Activated CD4-positive, alpha-beta T cell treated with anti-CD3 and anti-CD28 coated beads for 36 hours (primary cell): Measurements from ENCODE around the gene DOCK9. TPM values are rescaled to one million over a fixed set of nuclear protein-coding genes. Genes with fewer than 3 reads are reported as not detected.

Experiments
- ATAC-seq: fragments of 200-7000 bp; cut with Tn5 transposase; one replicate; pipeline ENCODE4 v1.10.0; 2021; ENCODE audit warnings: mild to moderate bottlenecking, moderate library complexity
- CTCF ChIA-PET: fragments of 350-600 bp; sonication (Branson Sonifier 250); formaldehyde crosslinking; loops from one replicate; lab custom pipeline; 2021; ENCODE audit warnings: antibody characterized with exemption; lab: Charles Lee
- POLR2A ChIA-PET: fragments of 350-600 bp; sonication (Branson Sonifier 250); formaldehyde crosslinking; loops from one replicate; lab custom pipeline; 2021; ENCODE audit warnings: antibody characterized with exemption, inconsistent platforms; lab: Charles Lee
- DNase-seq: peaks from one replicate; pipeline ENCODE4 v3.0.0-alpha.2; 2020
- H3K27ac Mint-ChIP-seq: one replicate; pipeline ENCODE4 v1.8.0; 2021; ENCODE audit warnings: mixed read lengths
- H3K27me3 Mint-ChIP-seq: one replicate; pipeline ENCODE4 v1.8.0; 2021; ENCODE audit warnings: mixed read lengths
- H3K36me3 Mint-ChIP-seq: one replicate; pipeline ENCODE4 v1.8.0; 2021; ENCODE audit warnings: low read depth, mixed read lengths
- H3K4me1 Mint-ChIP-seq: one replicate; pipeline ENCODE4 v1.8.0; 2021; ENCODE audit warnings: mixed read lengths
- H3K4me3 Mint-ChIP-seq: one replicate; pipeline ENCODE4 v1.8.0; 2021; ENCODE audit warnings: mild to moderate bottlenecking, moderate library complexity, mixed read lengths
- H3K9me3 Mint-ChIP-seq: one replicate; pipeline ENCODE4 v1.8.0; 2021; ENCODE audit warnings: low read depth, mixed read lengths
- intact Hi-C, 2 experiments: fragments of 100-400 bp; cut with DNase I in 1 of 2; cut with micrococcal nuclease in 1 of 2; formaldehyde crosslinking; loops; one replicate each; pipeline versions ENCODE4 v1.14.2 to v1.15.1; 2022 to 2024; cut with DNase I, micrococcal nuclease
- total RNA-seq, 2 experiments: library from RNA; stranded (reverse); gene quantifications; one replicate each; pipeline ENCODE4 v1.2.3, GENCODE V29; 2021

The DOCK9 gene
- total RNA-seq, 2 experiments from 2014 or later = 36.0 to 42.6 TPM

DNA sequence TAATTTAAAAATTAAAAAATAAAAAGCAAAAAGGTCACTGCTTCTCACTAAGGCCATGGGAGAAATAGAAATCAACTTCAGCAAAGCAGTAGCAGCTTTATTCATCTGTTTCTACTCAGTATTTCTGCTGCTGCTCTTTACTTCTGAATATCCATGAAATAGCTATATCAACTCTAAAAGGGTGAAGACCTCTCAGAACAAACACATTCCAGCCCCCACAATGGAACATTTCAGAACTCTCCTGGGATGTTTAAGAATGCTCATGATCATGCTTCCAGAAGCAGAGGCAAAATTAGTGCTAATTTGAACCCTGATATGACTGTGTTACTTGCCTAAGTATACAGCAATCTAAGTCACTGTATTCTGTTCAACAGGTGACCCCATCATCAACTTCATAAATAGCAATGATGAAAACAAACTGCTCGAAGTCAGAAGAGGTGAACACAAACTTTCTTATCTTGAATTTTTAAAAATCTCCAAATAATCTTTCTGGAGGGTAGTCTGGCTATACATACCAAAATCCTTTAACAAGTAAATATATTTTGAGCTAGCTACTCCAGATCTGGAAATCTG, 29.6 kb upstream of the DOCK9 start:
- ChIA-PET CTCF (interaction anchor here (1.1 kb wide), 1 partner anchor 14 kb away, joined by 3 read pairs; no protein-coding TSS in a partner anchor), POLR2A (no interaction called here)
- no peaks in the 10 kb centered on the region for H3K9me3 Mint-ChIP-seq
- H3K4me3 Mint-ChIP-seq = no peak overlapping the region
- peaks cover 42% of the 10 kb centered on the region for H3K4me1 Mint-ChIP-seq
- intact Hi-C loops = no loop called here
- no peaks in the 10 kb centered on the region for H3K27me3 Mint-ChIP-seq
- ATAC-seq (no peak), DNase-seq (no peak)
- no peaks in the 10 kb centered on the region for H3K36me3 Mint-ChIP-seq
- H3K27ac Mint-ChIP-seq = no peak overlapping the region

DNA sequence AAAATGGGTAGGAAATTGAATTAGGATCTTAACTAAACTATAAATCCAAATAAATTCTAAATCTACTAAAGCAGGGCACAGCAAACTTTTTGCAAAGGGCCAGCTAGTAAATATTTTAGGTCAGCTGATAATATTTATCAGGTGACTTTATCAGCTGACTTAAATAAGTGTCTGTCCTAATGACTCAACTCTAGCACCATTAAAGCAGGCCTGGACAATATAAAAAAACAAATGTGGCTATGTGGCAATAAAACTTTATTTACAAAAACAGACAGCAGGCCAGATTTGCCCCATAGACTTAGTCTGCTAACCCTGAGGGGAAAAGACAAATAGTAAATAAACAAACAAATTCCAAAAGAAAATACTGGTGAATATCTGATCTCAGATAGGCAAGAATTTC, 27.7 kb upstream of the DOCK9 start:
- Mint-ChIP-seq H3K4me3 (no peak overlapping the region), H3K4me1 (peaks cover 60% of the 10 kb centered on the region), H3K36me3 (no peaks in the 10 kb centered on the region), H3K27ac (no peak overlapping the region), H3K9me3 (no peaks in the 10 kb centered on the region), H3K27me3 (no peaks in the 10 kb centered on the region)
- intact Hi-C loops = no loop called here
- CTCF ChIA-PET = interaction anchor here (1.1 to 1.5 kb wide), 2 partner anchors 10 to 12 kb away, joined by 3 to 4 read pairs; no protein-coding TSS in a partner anchor
- POLR2A ChIA-PET = interaction anchor here (0.6 kb wide), 1 partner anchor 140 kb away, joined by 3 read pairs; no protein-coding TSS in a partner anchor
- no peak for ATAC-seq
- DNase-seq = no peak

DNA sequence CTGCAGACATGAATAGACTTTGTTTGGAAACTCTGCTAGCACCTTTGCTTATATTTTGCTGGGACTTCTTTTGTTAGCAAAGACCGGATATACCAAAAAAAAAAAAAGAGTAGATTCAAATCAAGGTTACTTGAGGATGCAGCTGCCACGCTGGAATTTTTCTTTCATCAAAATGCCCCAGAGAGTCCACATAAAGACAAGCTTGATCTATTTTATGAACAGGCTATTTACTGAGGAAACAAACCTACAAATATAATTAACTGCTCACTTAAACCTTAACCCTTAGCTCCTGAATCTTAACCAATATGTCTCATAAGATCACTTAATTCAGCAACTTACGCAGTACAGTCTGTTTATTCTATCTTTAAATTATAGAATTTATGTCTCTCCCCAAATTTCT, 27.1 kb upstream of the DOCK9 start:
- ATAC-seq = no peak
- peaks cover 63% of the 10 kb centered on the region for H3K4me1 Mint-ChIP-seq
- H3K36me3 Mint-ChIP-seq = no peaks in the 10 kb centered on the region
- H3K4me3 Mint-ChIP-seq = no peak overlapping the region
- no peaks in the 10 kb centered on the region for H3K27me3 Mint-ChIP-seq
- no peak overlapping the region for H3K27ac Mint-ChIP-seq
- CTCF ChIA-PET = interaction anchor here (1.1 to 1.5 kb wide), 2 partner anchors 10 to 13 kb away, joined by 3 to 4 read pairs; no protein-coding TSS in a partner anchor
- DNase-seq = no peak
- no peaks in the 10 kb centered on the region for H3K9me3 Mint-ChIP-seq
- intact Hi-C loops = no loop called here
- POLR2A ChIA-PET = interaction anchor here (0.6 kb wide), 1 partner anchor 140 kb away, joined by 3 read pairs; no protein-coding TSS in a partner anchor

DNA sequence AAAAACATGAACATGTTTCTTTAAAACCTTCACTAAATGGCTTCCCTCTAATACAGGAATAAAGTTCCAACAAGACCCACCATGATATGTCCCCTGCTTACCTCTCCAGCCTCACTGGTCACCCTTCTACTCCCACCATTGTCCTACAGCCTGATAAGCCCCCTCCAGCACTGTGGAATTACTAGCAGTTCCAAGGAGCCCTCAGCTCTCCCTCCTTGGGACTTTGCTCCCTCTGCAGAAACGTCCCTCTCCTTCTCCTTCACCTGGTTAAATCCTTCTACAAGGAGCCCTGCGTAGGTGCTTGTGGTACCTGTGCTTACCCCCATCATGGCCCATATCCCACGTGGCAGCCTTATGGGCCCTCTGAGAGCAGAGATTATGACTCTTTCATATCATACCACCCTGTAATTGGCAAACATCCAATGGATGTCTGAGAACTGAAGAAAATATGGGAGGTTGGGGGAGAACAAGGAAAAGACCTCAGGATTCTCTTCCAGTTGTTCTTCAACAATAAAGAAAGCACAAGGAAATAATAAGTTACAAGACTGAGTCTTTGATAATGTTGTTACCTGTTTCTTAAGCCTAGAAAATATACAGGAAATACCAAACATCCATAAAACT, 26.1 kb upstream of the DOCK9 start:
- no peaks in the 10 kb centered on the region for H3K36me3 Mint-ChIP-seq
- H3K27ac Mint-ChIP-seq = no peak overlapping the region
- POLR2A ChIA-PET = no interaction called here
- no peaks in the 10 kb centered on the region for H3K9me3 Mint-ChIP-seq
- H3K27me3 Mint-ChIP-seq = no peaks in the 10 kb centered on the region
- DNase-seq (no peak), ATAC-seq (no peak)
- H3K4me3 Mint-ChIP-seq = no peak overlapping the region
- CTCF ChIA-PET = no interaction called here
- intact Hi-C loops = no loop called here
- H3K4me1 Mint-ChIP-seq = peaks cover 65% of the 10 kb centered on the region

DNA sequence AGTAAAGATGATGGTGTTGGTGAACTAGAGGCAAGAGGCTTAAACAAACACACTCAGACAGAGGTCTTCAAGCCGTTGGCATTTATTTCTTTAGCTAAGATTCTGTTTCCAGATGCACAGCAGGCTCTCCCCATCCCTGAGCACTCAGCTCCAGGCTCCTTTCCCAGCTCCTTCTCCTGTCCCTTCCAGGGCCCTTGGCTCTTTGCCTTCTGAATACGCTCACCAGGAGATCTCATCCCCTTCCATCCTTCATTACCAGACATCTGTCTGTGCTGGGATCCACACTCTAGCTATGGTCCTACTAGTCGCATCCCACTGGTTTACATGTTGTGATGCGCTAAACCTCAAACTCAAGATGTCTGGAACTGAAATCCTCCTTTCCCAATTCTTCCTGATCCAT, 25.3 kb upstream of the DOCK9 start:
- Mint-ChIP-seq H3K4me3 (no peak overlapping the region), H3K27ac (no peak overlapping the region), H3K4me1 (peaks cover 73% of the 10 kb centered on the region), H3K27me3 (no peaks in the 10 kb centered on the region), H3K9me3 (no peaks in the 10 kb centered on the region), H3K36me3 (no peaks in the 10 kb centered on the region)
- intact Hi-C loops = no loop called here
- ChIA-PET CTCF (no interaction called here), POLR2A (no interaction called here)
- no peak for DNase-seq
- no peak for ATAC-seq

DNA sequence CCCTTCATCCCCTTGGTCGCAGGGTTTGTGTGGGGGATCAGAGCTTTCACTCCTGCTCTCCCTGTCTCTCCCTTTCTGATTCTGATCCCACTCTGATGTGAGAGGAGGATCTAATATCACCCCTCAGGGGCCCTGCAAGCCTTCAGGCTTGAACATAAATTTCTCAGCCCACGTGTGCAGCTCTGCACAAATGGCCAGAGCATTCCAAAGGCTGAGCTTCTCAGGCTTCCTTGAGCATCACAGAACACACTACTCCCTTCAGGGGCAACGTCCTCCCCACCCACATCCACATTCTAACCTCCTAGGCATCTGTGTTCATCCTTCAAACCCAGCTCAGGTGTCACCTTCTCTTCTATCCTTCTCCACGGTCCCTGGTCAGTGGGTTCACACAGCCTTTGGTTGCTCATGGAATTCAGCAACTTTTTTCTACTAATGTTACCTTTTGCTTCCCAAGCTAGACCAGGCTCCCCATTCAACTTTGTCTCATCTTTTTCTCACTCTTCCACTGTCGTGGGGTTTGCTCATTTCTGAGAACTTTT, 24.4 kb upstream of the DOCK9 start:
- H3K4me3 Mint-ChIP-seq = no peak overlapping the region
- intact Hi-C loops = no loop called here
- ATAC-seq (no peak), DNase-seq (no peak)
- H3K4me1 Mint-ChIP-seq = peaks cover 82% of the 10 kb centered on the region
- no peaks in the 10 kb centered on the region for H3K27me3 Mint-ChIP-seq
- CTCF ChIA-PET = interaction anchor here (0.5 to 1.7 kb wide), 3 partner anchors 9 to 235 kb away, joined by 4 to 5 read pairs (median 4); no protein-coding TSS in a partner anchor
- H3K9me3 Mint-ChIP-seq = no peaks in the 10 kb centered on the region
- POLR2A ChIA-PET = interaction anchor here (0.7 kb wide), 2 partner anchors 66 to 199 kb away, joined by 4 to 5 read pairs; no protein-coding TSS in a partner anchor
- H3K36me3 Mint-ChIP-seq = no peaks in the 10 kb centered on the region
- H3K27ac Mint-ChIP-seq = no peak overlapping the region

DNA sequence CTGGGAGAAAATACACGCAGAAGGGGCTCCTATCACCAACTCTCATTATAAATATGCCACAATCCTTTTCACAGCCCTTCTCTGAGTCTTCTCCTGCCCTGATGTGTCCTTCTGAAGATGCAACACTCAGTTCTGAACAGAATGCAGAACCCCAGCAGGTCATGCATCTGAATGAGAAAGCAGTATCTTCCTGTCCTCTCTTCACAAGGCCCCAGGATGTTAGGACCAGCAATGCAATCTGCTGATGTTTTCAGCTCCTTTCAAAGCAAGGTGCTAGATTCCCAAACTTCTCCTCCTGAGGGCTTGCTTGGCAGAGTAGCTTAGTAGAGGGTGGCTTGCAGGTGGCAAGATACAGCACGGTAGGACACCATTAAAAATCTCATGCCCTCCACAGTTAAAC, 22.3 kb upstream of the DOCK9 start:
- intact Hi-C loops = no loop called here
- CTCF ChIA-PET = interaction anchor here (0.6 to 0.8 kb wide), 3 partner anchors 8 to 86 kb away, joined by 3 read pairs; no protein-coding TSS in a partner anchor

DNA sequence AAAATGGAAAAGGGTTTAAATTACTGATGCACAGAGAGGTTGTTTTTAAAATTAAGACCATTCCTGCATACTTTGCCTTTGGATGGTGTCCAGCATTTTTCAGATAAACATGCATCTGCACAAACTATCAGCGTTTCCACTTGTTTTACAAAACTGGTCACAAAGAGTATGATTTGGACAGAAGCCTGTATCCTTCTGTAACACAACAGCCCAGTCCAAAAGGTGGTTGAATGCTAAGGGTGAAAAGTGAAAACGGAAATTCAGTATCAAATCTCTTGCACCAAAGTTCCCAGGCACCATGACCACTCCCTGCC, 21.7 kb upstream of the DOCK9 start:
- ChIA-PET POLR2A (no interaction called here), CTCF (interaction anchor here (0.6 kb wide), 1 partner anchor 86 kb away, joined by 3 read pairs; no protein-coding TSS in a partner anchor)
- no peak for DNase-seq
- Mint-ChIP-seq H3K4me1 (peaks cover 94% of the 10 kb centered on the region), H3K27me3 (no peaks in the 10 kb centered on the region), H3K27ac (peak overlapping the region; percentile 70), H3K4me3 (no peak overlapping the region), H3K36me3 (no peaks in the 10 kb centered on the region), H3K9me3 (no peaks in the 10 kb centered on the region)
- intact Hi-C loops = loop anchor here (2.0 to 5.0 kb wide), 4 partner anchors 19 to 87 kb away; no protein-coding TSS in a partner anchor
- no peak for ATAC-seq

More for the DNA sequence above, 22.3 kb upstream of the DOCK9 start:
- Mint-ChIP-seq H3K36me3 (no peaks in the 10 kb centered on the region), H3K4me1 (peaks cover 95% of the 10 kb centered on the region), H3K4me3 (no peak overlapping the region), H3K27me3 (no peaks in the 10 kb centered on the region), H3K9me3 (no peaks in the 10 kb centered on the region), H3K27ac (peak overlapping the region; percentile 30)
- ATAC-seq (no peak), DNase-seq (no peak)
- POLR2A ChIA-PET = no interaction called here

DNA sequence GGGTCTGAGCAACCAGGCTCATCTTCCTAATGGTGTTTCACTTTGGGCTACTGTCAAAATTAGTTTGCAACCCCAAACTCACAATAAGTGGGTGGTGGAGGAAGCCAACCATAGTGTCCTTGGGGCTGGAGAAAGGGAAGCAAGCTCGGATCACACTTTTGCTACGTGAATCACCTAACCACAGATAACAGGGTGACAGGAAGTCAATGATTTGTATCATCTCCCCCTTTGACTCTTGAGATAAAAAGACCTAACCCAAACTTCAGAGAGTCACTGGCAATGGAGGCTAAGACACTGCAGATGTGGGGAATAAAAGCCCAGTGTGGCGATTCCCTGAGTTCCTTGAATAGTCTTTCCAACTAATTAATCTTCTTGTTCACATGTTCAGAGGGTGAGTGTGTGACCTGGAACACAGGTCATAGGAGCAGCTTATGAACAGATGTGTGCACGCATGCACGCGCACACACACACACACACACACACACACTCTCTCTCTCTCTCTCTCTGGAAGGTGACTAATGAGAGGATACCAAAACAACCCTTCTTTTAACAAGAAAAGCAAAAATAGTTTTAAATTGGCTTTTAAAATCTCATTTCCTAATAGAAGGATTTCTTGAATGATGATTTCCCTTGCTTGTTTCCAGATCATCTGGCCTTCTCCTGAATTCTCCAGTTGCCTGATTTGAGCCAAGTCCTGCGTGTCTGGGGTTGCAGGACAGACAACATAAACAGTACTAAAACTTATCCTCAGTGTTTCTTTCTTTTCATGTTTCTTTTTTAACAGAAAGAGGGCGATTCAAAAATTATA, 21.2 kb upstream of the DOCK9 start:
- CTCF ChIA-PET = no interaction called here
- peak overlapping the region; percentile 32 for H3K4me3 Mint-ChIP-seq
- DNase-seq (peak; percentile 57), ATAC-seq (peak; percentile 80)
- POLR2A ChIA-PET = no interaction called here
- intact Hi-C loops = loop anchor here (1.0 to 5.0 kb wide), 5 partner anchors 20 to 87 kb away; no protein-coding TSS in a partner anchor
- H3K9me3 Mint-ChIP-seq = no peaks in the 10 kb centered on the region
- H3K27me3 Mint-ChIP-seq = no peaks in the 10 kb centered on the region
- H3K36me3 Mint-ChIP-seq = no peaks in the 10 kb centered on the region
- peak overlapping the region; percentile 70 for H3K27ac Mint-ChIP-seq
- peaks cover 94% of the 10 kb centered on the region for H3K4me1 Mint-ChIP-seq

DNA sequence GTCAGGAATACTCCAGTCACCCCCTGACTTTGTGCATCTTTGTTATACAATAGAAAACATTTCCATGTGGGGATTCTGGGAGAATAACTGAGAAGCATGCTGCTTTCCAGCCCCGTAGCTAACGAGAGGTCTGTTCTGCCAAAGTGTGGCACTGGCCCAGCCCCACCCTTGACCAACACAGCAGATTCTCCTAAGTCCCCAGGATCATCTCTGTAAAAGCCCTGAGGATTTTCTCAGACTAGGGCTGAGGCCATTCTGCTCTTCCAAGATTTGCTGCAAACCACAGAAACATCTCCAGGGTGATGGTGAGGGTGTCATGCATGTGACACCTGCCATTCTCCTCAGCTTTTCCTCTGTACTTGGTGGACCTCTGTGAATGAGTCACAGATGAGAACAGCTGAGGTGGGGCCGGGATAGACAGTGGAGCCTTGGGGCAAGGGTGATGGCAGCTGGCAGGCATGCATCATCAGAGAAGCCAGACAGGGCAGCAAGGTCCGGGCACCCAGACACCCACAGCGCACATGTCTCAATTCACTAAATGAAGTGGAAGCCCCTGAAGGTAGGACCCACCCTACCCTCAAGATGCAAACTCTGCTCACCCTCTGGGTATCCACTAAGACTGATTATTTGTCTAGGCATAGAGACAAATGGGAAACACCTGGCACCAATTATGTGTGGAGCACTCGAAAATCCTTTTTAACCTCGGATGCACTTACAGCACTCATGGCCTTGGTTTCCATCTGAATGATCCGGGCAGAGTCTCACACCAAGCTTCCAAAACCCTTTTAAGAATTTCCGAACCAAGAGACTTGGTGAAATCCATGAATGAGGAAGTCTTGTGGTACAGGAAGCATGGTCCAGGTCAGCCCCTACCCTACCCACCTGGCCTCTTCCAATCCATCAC, 20.1 kb upstream of the DOCK9 start:
- DNase-seq (peak; percentile 40), ATAC-seq (peak; percentile 37)
- Mint-ChIP-seq H3K9me3 (no peaks in the 10 kb centered on the region), H3K4me1 (peaks cover 87% of the 10 kb centered on the region), H3K27me3 (no peaks in the 10 kb centered on the region), H3K36me3 (no peaks in the 10 kb centered on the region), H3K27ac (no peak overlapping the region), H3K4me3 (no peak overlapping the region)
- ChIA-PET POLR2A (no interaction called here), CTCF (interaction anchor here (1.0 to 1.1 kb wide), 2 partner anchors 16 to 144 kb away, joined by 3 to 4 read pairs; no protein-coding TSS in a partner anchor)
- intact Hi-C loops = loop anchor here (1.0 to 5.0 kb wide), 5 partner anchors 21 to 86 kb away; no protein-coding TSS in a partner anchor
